ENCODE results near the gene KIAA1614.
A peak's percentile ranks its signal among the peaks of the same experiment; 100 is the strongest.

Gene KIAA1614, protein sequence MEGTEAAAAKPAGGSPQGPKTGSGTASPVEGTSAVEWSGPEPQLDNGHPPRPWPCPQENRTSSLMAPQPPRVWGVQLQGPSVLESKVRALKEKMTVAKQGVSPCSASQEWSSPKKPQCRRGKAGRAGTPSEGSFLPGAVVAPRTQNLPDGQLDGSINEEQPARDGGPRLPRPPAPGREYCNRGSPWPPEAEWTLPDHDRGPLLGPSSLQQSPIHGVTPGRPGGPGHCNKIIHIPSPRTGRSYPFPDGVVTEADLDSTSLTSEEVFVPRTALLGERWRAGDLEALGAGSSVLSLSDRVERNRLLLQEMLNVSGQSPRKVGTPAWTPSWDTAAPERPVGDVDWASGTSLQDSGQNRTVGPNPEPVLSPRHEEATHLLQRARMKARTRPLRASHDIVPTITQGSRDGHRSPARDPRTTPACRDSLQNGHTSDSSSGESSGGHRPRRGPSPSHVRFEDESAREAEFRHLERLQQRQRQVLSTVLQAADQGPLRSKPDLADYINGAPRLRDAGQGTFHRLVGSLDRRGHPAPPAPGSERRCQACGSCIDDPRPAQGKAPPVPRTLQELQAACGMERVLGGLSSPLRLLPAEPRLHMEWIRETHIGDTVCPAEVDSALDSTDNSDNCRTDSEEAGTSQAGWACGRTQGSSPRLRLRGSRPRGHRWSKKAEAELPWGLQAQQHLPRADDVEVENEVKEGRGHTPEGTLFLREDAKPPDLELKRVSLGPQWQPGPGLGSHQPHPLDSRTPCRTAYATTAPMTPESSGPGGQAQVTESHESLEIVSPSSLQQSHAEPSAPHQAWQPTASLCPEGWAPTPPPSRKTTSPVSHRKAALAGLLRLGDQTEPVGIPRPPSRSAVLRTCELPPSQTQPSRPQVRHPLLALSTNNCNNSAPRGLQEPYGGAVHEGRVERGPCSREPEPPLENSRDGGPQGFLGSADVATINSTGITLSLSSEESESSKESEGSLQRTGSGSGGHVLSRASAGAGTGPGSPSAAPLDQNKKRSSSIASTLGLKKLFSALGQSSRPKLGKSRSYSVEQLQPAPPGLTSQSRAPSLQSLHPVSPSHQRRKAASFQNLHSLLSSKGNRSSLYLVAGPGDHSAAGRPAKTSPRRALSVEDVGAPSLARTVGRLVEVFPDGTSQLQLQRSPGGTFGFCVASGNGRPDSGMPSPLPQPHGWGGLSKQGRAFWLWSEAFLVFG

DNA sequence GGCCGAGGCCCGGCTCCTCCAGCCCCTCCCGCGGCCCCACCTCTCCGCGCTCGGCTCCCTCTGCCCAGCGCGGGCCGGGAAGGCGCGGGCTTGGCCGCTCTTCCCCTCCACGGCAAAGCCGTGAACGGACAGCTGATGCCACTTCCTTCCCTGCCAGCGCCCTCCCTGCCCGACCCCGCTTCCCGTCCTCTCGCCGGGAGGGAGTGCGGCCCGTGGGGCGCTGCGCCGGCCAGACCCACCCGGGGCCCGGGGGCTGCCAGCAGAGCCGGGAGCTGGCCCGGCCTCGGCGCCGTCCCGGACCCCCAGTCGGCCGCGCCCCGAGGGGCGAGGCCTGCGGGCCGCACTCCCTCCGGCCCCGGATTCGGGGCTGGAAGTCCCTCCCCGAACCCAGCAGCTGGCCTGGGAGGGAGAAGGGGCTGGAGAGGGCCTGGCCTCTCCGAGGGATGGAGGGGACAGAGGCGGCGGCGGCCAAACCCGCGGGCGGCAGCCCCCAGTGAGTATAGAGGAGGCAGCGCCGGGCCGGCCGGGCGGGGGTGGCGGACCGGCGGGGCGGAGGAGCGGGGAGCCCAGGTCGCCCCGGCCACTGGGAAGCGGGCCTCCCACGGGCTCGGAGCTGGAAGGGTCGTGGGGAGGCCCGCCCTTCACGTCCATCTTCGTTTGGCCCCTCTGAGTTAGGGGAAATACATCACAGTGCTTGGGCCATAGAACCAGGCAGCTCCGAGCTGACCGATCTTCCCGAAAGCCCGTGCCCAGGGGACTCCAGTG, at the start of gene KIAA1614:
KIAA1614 (plus strand) TSS at position 97 of the 765 bp plus-strand sequence; CDS start at position 444, 347 bp downstream.
- DNase-seq, result no peak

DNA sequence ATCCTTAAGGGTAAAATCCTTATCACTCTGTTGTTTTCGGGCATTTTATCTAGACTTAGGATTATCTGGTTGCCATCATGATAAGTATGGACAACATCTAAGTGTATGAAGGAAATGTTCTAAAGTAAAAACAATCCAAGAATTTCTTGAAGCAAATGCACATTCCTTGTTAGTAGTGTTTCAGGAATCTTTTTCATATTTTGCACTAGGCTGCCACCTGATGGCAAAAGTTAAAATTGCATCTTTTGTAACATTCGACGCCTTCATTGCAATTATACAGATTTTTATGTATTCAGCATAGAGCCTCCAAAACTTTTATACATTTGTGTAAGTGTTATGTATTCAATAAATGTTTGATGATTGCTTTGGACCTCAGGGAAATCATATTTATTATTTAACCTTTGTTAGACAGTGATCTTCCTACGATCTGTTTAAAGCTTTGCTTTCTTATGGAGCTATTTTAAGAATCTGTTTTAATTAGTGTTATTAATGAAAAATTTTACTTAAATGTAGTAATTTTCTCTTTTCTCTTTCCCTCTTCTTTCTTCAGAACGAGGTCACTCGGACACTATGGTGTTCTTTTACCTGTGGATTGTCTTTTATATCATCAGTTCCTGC, 49.4 kb upstream of the KIAA1614 start:
- peak; percentile 34 for DNase-seq

DNA sequence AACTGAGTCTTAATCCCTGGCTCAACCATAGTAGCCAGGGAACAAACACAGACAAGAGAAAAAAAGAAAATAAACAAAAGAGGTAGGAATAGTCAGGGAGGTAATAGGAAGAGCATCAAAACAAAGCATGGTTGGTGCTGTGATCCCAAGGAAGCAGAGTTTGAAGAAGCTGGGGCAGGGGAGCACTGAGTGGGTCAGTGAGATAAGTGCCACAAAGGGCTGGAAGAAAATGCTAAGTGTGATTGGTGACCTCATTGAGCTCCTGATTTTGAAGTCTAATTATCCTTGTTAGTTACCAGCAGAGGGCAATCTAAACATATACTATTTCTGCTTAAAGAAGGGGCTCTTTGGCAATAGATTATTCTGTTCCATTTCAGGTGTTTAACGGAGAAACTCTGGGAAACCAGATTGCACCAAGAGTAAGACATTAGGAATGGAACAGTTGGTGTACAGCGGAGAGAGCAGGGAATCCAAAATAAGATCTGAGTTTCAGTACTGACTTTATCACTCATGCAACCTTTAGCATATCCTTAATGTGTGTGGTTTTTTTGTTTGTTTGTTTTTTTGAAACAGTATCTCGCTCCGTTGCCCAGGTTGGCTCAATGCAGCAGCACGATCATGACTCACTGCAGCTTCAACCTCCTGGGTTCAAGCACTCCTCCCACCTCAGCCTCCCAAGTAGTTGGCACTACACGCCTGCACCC, 30.7 kb upstream of the KIAA1614 start:
- DNase-seq, result no peak

DNA sequence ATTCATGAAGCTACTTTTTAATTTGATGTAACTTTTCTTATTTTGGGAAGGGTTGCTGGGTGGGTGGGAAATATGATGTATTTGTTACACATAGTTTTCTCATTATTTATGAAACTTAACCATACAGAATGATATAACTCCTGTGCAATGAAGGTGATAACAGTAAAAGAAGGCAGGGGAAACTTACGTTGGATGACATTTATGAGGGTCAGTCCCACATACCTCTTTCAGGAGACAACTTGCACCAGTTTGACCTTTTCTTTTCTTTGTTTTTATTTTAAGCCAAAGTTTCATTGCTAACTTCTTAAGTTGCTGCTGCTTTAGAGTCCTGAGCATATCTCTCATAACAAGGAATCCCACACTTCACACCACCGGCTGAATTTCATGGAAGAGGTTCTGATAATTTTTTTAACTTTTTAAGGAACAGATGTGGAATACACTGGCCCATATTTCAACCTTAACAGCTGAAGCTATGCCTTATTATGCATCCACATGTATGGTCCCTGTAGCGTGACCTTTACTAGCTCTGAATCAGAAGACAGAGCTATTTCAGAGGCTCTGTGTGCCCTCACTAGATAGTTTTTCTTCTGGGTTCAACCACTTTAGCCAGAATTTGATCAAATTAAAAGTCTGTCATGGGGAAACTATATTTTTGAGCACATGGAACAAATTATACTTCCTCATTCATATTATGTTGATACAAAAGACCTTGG, 28.0 kb upstream of the KIAA1614 start:
- no peak for DNase-seq

DNA sequence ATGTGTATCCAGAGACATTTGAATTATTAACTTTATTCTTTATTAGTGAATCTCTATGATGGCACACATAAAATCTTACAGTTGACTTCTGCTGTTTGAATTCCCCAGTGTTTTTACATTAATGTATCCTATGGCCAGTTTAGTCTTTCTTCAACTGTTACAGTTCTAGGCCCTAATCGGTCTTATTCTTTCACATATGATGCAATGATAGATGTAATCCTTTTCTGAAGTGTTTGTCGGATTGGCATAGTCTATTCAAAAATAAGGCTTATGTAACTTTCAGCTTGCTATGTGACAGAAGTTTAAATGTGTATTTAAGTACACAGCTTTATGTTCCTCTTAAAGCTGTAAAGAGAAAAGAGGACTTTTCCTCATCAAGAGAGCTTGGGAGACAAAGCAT, 26.4 kb upstream of the KIAA1614 start:
- DNase-seq, result no peak

DNA sequence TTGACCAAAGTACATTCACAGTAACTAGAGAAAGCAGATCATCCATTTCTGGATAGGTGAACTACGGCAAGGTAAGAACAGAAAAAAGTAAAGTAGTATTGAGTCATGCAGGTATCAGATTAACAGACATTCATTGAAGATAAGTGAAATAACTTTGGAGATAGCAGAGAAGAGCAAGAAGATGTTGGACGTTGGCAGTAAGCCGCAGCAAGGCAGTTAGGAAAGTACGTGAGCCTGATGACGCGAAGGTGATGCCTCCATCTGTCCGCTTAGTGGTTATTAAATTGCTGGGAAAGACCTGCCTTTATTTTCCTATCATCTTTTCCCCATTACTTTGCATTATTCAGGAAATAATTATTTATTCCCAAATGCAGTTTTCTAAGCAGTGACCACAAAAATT, 24.9 kb upstream of the KIAA1614 start:
- no peak for DNase-seq

DNA sequence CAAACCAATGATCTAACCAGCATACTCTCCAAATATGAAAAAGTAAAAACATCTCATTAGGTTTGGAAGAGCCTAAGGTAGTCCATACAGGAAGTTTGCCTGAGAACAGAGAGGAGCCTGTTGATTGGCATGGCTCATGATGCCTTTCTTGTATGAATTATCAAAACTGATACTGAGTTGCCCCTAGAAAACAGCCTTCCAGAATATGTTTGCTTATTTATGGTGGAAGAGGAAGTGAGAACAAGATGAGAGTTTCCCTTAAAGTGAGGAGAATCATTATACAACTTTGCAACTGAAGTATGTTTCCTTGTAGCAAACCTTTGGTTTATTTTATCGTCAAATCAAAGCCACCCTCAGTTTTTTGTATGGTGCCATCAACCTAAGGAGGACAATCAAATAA, 23.8 kb upstream of the KIAA1614 start:
- no peak for DNase-seq

DNA sequence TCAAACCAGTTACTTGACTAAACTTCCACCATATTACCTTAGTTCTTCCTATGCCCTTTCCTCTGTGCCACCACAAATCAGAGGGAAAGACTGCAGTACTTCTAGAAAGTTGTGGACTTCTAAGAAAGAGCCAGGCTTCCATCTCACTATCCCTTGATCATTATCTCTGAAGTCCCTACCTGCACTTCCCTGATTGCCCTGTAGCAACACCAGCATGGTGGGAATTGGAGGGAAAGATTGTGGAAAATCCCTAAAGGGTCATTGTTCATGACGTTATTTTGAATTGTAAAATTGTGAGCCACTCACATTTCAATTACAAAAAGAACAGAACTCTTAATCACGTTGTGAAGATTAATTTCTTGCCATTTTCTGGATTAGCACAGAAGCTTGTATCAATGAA, 23.4 kb upstream of the KIAA1614 start:
- DNase-seq, result no peak

DNA sequence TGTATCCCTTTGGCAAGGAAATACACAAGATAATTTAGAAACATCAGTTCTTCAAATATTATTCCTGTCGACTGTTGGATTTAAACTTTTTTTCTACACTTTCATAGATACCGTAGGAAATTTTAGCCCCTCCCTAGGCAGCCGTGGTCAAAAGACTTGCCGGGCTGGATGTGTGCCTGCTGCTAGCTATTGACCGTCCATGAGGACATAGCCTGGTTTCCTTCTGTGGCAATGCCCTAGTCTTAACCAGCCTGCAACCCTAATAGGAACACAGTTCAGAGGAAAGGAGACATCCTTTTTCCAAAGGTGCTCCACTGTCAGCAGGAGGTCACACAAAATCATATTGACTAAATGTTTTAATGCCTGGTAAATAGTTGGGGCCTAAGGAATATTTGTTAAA, 20.4 kb upstream of the KIAA1614 start:
- DNase-seq, result no peak

DNA sequence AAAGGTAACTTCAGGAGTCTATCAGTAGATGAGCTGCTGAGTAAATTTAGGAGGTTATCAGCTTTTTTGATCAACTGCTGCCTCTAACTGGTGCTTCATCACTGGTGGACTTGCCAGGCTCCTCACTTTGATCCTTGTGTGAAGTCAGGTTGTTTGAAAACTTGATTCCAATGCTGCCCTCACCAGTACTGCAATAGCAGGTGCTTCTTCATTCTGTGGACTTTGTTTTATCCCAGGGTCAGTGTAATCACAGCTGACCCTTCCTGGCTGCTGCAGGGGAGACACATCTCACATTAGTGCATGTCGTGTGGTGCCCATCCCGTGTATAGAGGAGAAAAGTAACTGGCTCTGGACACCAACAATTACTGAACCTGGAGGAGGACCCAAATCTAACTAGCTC, 20.0 kb upstream of the KIAA1614 start:
- no peak for DNase-seq

DNA sequence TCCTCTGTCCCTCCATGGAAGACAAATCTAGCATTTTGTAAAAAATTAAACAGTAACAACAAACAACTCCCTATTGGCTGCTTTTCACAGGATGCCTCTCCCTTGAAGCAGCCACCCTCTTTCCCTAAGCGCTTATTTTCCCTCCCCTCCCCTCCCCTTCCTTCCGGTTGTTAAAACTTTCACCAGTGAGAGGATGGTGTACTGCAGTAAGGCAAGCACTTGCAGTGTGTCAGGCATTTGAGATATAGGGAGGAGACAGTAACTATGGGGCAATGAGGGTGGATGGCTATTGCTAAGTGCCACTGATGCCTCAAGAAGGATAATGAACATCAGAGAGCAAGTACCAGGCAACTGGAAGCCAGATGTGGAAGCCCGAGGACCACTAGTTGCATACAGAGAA, 19.1 kb upstream of the KIAA1614 start:
- no peak for DNase-seq

DNA sequence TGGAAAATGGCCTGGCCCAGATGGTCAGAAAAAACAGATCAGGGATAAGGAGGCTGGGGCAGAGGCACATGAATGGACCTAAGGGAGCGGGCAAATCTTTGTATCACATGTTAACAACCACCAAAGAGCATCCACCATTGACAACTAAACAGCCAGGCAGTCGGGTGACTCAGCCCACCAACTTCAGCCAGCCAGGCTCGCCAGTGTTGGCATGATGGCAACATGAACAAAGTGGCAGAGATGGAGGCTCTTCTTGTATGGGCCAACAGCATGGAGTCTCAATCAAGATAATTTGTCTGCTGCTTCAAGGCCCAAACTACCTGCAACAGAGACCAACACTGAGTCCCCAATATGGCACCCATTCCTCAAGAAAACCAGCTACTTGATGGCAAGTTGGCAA, 16.5 kb upstream of the KIAA1614 start:
- no peak for DNase-seq

DNA sequence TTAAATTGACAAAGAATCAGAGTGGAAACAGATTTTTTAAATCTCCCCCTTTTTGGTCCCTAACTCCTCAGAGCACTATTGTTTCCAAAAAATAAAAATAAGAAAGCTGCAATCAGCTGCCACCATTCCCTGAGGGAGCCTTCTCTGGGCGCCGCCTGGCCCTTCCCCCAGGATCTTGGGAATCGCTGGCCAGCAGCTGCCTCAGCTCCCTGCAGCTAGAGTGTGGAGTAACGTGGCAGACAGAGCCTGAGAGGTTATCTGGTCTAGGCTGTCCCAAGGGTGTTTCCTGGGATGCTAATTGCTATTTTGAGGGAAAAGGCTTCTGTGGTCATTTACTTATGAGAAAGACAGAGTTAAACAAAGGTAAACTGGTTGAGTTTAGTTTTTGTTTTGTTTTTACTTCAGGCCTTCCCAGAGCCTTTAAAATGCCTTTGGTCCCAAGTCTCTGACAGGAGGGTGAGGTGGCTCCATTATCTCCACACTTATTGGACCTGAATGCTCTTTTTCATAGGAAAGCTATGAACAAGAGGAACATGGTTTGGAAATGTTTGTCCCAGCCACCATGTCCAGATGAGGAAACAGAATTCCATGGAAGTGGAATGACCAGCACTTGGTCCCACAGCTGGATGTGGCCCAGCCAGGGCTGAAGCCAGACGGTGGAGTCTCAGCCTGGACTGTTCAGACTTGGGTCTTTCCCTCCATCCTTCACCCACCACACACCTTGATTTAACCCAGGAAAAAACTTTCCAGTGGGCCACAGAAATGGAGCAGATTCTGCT, 14.1 kb upstream of the KIAA1614 start:
- no peak for DNase-seq

DNA sequence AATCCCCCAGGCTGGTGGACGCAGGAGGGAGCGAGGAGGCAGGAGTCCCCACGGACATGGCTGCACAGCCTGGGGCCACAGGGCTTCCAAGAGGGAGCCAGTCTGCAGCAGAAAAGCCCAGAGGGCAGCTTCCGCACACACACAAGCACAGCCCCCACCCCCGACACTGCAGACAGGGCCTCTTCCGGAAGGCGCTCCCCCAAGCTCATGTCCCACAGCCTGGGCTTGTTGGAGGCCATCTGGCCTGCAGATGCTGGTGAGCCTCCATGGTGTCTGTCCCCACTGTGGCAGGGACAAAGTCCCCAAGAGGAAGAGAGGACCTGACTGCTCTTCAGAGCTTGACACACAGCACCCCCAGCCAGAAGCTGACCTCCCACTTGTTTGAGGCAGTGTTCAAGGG, 13.4 kb upstream of the KIAA1614 start:
- no peak for DNase-seq

DNA sequence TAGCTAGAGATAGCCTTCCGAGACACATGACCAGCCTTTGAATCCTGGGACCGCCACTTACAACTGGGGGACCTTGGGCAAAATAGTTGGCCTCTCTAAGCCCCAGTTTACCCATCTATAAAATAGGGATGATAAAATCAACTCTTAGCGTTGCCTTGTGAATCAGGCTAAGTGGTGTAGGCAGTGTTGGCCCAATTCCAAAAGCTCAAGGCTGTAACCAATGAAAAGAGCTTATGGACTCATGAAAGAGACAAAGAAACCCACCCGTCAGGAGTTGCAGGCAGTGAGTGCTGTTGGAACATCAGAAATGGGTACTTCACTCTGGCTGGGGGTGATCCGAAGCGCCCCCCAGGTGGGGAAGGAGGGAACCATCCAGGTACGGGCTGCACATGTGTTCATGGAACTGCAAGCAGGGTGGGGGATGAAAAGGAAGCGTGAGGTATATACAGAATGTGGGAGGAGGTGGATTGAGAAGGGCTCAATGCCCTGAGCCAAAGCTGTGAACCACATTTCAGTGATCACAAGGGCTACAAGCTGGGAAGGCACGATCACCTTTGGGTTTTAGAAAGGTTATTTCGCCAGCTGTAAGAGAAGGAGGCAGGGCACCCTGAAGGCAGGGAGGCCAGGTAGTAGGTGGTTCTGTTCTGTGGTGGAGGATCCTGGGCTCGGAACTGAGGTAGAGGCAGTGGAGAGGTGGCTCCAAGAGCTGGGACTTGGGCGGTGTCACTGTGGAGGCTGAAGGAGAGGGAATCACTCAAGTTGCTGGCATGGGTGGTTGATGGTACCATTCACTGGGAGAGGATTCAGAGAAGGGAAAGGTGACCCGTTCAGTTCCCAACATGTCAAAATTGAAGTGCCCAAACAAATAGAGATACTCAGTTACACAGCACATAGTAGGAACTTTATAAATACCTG, 11.4 kb upstream of the KIAA1614 start:
- DNase-seq, result no peak

DNA sequence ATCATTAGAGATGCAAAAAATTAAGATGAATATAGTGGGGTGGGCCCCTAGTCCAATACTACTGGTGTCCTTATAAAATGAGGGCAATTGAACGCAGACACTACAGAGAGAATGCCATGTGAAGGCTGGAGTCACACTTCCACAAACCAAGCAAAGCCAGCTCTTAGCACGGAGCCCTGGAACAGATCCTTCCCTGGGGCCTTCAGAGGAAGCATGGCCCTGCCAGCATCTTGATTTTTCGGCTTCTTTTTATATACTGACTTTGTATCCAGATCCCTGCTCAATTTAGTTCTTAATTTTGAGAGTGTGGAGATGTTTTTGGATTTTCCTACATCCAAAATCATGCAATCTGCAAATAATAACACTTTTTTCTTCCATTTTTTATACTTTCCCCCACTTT, 10.2 kb upstream of the KIAA1614 start:
- no peak for DNase-seq

DNA sequence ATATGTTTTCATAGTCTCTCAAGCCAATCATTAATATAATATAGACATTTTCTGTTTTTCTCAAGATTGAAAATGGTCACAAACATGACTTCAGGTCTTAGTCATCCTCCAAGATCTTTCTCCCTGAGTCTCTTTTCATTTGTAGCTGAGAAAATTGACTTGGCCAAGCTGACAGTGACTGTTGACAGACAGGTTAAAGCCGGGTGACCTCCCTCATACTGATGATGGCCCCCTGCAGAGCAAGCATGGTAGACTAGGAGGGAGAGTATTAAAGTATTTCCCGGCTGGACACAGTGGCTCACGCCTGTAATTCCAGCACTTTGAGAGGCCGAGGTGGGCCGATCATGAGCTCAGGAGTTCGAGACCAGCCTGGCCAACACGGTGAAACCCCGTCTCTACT, 6.8 kb upstream of the KIAA1614 start:
- DNase-seq, result no peak

DNA sequence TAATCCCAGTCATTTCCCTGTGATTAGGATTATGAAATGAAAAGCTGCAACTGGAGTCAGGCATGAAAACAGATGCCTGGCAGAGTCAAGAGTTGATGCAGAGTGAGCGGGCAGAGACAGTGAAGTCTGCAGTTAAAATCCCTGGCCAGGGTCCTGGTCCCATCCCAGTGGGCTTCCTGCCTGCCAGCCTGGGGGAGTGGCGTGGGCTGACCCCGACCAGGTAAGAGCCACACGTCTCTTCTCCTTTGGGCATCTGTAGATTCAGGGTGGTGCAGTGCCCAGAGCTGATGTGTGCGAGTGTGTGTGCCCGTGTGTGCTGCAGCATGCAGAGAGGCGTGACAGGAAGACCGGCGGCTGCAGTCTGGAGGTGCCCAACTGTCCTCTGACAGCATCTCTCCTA, 6.2 kb upstream of the KIAA1614 start:
- no peak for DNase-seq

Measured in stimulated activated CD8-positive, alpha-beta memory T cell treated with anti-CD3 and anti-CD28 coated beads, Interleukin-4, amount 100 ng/mL, for 48 hours (primary cell).